Ramos (cell line): ENCODE data around the gene UTF1.
"Not testable (repeated sequence)": the region's sequence is repeated elsewhere in the genome, so short reads cannot be mapped to it uniquely, and the experiment has no call there.

Source experiments
- in situ Hi-C: fragments of 300-500 bp; cut with MboI; formaldehyde crosslinking; loops from one replicate; pipeline ENCODE4 v1.14.3; 2022; ENCODE audit warnings: low sequenced_read_pairs; ENCODE audit not compliant: unreplicated experiment

The UTF1 gene

DNA sequence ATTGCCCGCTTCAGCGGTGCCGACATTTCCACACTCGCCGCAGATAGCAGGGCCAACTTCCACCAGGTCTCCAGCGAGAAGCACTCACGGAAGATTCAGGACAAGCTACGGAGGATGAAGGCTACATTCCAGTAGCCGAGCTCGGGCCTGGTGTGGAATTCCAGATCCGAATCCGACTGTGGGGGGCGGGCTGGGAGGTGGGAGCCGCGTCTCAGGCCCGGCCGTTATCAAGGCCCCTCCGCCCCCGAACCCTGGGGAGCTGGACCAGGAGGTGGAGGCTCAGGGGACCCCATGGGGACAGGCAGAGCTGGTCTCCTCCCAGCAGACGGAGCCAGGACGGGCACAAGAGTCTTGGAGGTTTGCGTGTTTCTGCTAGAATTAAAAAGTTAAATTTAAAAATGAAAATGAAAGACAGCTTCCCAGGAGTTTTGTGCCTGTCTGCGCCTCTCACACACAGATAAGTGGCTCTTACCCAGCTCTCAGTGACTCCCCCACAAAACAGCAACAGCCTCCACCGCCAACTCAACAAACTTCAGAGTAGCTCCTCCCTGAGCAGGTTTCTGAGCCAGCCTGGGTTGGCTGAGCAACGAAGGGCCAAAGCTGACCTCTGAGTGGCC is 5.2 kb upstream of the UTF1 start:
- in situ Hi-C loops: no loop called here

DNA sequence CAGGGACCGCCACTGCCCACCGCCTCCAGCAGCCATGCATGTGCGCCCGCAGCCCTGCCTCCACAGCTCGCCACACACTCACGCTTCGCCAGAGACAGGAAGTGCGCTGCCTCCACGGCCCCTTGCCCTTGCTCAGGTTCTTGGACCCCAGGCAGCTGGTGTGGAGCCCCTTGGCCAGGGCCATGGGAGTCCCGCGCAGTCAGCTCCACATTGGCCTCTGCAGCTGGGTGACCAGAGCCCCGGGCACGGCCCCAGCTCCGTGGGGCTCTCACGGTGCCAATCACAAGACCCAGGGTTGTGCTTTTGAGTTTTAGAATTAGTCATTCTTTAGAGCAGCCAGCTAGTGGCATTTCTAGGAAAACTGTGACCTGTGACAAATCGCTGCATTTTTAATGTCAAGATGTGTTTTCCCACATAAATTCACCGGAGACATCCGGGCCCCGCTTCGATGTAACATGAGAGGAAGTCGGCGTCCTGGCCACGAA is 4.3 kb upstream of the UTF1 start:
- in situ Hi-C loops: no loop called here

DNA sequence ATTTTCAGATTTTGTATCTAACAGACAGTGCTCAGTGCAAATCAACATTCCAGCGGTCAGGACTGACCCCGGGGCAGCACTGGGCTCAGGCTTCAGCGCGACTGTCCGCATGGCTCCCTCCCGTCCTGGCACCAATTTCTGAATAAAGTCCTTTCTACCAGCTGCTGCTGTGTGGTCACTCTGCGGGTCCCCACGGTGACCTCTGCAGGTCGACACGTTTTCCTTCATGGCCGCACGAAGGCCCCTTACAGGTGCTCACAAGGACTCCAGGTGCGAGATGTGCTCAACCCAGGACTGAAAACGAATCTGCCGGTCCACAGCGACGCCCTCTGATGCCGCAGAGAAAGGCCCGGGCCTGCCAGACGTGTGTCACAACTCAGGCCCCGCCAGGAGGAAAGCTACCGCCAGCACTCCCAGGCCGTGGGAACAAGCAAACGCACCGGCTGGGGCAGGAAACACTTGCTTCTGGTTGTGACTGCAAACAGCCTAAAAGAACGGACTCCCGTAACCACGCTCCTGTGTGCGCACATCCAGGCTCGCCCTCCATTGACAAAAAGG is 3.7 kb upstream of the UTF1 start:
- in situ Hi-C loops: no loop called here

DNA sequence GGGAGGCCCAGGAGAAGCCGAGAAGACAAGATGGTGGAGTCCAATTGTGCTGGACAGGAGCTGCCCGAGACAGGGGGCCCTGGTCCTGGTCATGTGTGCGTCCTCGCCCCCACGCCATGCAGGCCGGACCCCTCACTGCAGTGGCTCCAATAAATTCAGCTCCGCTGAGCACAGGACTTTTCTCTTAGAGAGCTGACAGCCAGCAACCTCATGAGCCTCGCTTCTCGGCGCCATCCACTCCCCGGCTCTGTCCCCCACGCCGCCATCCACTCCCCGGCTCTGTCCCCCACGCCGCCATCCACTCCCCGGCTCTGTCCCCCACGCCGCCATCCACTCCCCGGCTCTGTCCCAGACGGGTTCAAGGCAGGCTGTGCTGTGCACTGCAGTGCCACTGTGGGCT is 2.8 kb upstream of the UTF1 start:
- in situ Hi-C loops: no loop called here

DNA sequence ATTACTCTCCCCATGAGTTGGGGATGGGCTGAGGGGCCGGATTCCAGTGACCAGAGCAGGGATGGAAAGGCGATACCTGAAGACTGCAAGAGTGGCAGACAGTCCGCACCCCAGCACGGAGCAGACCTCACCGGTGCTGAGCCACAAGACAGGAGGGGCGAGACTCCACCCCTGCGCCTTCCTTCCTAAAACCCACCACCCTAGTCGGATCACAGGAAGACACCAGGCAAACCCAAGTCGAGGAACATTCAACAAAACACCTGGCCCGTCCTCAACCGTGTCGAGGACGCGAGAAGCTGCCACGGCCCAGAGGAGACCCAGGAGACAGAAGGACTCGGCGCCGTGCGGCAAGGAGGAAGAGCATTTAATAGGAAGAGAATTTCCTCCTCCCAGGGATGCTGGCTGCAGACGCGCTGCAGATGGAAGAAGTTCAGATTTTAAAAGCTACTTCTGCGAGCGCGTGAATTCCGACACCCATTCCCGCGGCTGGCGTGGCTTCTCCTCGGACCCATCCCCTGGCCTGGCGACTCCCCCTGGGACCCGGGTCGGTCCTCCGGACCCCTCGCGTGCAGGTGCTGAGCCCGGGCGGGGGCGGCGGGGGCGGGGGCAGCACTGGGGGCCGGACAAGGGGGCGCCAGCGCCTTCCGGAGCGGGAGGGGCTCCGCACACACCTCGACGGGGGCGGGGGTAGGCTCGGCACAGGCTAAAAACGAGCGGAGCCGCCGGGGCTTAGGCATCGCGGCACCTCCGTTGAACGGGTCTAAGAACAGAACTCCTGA is 563 bp upstream of the UTF1 start:
- in situ Hi-C loops: no loop called here

DNA sequence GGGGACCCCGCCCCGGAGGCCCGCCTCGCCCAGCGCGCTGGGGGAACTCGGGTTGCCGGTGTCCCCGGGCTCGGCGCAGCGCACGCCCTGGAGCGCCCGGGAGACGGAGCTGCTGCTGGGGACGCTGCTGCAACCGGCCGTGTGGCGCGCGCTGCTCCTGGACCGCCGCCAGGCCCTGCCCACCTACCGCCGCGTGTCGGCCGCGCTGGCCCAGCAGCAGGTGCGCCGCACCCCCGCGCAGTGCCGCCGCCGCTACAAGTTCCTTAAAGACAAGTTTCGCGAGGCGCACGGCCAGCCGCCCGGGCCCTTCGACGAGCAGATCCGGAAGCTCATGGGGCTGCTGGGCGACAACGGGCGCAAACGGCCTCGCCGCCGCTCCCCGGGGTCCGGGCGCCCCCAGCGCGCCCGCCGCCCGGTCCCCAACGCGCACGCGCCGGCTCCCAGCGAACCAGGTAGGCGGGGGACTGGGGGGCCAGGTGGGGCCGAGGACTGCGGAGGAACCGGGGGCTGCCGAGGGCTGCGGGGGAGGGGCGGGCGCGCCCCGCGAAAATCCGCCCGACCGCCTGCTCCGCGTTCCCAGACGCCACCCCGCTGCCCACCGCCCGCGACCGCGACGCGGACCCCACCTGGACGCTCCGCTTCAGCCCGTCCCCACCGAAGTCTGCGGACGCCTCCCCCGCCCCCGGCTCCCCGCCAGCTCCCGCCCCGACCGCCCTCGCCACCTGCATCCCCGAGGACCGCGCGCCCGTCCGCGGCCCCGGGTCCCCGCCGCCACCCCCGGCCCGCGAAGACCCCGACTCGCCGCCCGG is 574 bp downstream of the UTF1 start:
- in situ Hi-C loops: no loop called here

DNA sequence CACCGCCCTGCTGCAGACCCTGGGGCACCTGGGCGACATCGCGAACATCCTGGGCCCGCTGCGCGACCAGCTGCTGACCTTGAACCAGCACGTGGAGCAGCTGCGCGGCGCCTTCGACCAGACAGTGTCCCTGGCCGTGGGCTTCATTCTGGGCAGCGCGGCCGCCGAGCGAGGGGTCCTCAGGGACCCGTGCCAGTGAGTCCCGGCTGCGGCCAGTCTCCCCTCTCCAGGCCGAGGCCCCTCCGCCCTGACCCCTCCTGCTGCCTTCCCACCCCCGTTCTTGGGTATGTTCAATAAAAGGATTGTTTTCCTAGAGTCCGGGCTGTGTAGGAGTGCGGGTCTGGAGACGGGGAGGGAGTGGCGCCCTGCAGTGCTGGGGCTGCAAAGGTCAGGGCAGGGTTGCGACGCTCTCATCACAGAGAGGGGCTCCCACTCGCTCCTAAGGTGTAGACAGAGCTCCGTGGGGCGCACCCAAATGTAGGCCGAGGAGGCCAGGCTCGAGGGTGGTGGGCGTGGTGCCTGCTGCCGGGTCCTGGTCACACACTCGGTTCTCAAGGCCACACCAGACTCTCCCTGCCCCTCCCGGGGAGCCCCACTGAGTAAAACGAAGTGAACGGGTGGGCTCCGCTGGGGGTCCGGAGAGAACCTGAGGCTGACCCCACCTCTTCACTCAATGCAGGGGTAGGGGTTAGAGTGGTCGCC is 1.4 kb downstream of the UTF1 start:
- in situ Hi-C loops: no loop called here

DNA sequence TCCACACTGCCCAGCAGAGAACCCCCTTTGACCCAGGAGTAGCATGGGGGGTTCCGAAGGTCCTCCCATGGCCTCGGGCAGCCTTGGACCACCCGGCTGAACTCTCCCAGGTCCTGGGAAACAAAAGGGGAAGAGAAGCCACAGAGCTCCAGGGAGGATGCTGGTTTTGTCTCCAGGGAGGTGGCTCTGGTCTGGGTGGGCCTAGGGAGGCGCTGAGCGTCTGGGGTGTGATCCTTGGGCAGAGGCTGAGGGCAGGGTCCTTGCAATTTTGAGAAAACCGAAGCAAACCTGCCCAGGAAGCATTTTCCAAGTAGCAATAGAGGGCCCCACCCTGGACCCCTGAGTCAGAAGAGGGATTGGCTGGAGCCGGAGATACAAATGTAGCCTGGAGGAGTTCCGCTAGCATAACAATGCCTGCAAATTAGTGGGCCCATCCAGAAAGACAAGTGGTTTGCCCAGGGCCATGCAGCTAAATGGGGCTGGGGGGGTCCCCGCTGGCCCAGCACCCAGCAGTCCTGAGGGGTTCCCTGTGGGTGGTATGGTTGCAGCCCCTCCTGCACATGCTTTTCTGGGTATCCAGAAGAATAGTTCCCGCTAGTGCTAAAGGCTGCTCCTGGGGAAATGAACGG is 2.0 kb downstream of the UTF1 start:
- in situ Hi-C loops: no loop called here

DNA sequence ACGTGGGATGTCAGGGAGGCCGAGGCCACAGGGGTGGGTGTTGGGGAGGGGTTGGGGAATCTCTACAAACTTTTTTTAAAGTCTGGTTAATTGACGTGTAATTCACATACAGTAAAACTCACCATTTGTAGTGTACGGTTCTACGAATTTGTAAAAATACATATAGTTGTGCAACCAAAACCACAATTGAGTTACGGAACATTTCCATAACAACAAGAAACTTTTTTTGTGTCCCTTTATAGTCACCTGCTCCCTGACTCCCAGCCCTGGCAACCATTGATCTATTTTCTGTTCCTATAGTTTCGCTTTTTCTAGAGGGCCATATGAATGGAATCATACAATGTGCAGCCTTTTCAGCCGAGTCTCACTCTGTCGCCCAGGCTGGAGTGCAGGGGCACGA is 4.8 kb downstream of the UTF1 start:
- in situ Hi-C loops: not testable (repeated sequence)

DNA sequence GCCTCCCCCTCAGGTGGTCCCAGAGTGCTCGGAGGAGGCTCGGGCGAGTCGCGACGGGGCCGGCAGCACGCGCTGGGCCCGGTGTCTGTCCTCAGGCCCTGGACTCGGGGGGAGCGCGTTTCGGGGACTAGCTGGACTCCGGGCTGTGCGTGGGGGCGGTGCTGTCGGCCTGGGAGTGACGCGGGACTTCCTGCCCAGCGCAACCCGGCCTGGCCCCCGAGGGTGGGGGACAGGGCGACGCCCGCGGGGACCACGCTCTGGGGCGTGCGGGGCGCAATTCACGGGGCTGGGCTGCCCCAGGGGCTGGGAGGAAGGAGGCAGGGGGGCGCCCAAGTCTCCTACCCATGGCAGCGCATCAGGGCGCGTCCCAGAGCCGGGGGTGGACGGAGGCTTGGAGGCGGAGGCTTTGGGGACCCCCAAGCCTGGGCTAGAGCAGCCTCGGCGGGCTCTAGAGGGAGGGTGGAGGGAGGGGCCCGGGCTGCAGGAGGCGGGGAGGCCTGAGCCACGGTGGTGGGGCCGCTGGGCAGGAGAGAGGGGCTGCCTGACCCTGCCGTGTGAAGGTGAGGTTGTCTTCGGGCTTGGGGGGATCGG is 5.3 kb downstream of the UTF1 start:
- in situ Hi-C loops: no loop called here

DNA sequence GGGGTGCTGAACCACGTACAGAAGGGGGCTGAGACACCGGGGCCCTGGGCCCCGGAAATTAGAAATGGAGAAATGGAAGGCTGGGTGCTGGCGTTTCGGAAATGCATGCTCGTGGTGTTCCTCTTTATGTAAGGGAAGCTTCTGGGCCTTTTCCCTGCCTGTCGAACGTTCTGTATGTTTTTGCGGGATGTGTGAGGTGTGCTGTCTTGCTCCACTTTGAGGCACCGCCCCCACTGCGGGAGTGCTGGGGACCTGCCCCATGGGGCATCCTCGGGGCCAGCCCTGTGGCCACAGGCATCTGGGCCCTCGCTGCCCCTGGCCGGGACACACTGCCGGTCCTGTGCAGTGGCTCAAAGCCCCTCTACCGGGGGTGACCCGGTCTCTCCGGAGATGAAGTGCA is 5.9 kb downstream of the UTF1 start:
- in situ Hi-C loops: no loop called here

DNA sequence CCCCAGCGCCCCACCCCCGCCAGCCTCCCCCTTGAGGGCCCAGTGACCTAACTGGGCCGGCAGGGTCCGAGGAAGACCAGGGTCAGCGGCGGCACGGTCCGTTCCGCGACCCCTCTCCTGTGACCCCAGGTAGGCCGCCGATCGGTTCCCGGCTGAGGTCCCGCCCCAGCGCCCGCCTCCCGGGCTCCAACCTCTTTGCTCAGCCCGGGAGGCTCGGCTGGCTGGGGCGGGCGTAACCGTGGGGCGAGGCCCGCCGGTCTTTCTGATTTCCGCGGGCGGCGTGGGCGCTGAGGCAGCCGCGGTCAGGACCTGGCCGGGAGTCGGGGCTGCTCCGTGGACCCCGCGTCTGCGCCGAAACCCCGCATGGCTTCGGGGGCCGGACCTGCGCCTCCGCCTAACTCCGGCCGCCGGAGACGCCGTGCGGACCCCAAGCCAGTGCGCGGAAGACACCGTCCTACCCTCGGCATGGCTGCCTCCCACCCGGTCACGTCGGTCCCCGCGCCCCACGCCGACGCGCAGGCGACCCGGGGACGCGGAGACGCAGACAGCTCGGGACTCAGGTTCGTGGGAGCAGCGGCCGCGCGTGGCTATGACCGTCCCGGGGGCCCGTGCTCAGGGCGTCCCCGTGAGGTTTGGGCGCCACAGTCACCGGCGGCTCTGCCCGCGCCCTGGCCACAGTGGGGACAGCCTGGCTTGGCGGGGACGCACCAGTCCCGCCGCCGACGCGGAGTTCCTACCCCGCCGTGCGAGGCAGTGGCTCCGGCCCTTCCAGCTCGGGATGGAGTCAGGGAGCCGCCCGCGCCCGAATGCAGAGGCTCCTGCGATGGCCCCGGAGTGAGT is 6.6 kb downstream of the UTF1 start:
- in situ Hi-C loops: no loop called here

DNA sequence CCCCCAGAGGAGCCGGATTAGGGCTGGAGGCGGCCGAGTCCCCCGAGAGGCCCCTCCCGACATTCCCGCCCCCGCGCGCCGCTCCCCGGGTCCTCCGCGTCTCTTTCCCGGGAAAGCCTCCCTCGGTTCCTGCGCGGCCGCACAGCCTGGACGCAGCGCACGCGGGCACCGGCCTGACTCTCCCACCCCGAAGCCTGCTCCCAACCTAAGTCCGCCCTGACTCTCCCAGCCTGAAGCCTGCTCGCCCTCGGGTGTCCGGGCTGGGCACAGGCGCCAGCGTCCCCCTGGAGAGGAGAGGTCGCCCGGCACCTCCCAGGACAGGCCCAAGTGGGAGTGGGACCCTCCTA is 7.2 kb downstream of the UTF1 start:
- in situ Hi-C loops: no loop called here

DNA sequence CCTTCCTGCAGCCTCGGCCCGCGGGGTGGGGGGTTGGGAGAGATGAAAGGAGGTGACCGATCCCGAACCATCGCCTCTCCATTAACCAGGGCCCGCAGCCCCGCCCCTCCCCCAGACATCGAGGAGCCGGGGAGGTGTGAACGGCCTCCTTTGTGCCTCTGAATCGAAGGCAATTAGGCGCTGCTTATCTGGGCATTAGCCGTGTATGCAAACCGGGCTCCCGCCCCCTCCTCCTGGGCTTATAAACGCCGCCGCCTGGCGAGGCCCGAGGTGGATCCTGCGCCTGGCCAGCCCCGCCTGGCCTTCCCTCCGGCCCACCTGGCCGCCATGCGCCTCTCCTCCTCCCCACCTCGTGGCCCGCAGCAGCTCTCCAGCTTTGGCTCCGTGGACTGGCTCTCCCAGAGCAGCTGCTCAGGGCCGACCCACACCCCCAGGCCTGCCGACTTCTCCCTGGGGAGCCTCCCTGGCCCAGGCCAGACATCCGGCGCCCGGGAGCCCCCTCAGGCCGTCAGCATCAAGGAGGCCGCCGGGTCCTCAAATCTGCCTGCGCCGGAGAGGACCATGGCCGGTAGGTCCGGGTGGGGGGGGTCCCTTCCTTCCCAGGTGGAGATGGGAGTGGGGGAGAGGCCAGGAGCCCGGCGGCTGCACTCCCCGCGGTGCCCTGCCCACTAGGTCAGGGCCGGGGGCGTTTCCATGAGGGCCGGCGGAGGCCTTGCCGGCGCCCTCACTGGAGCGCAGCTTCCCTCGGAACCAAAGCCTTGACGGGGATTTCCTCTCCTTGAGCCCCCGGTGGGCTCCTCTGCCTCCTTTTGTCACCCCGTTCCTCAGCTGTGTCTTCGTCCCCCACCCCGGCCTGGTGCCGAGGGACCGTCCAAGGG is 7.8 kb downstream of the UTF1 start, which contains the start of gene VENTX:
VENTX (plus strand) TSS at position 268 of the 878 bp plus-strand sequence; CDS start at position 328, 60 bp downstream.
- in situ Hi-C loops: no loop called here

DNA sequence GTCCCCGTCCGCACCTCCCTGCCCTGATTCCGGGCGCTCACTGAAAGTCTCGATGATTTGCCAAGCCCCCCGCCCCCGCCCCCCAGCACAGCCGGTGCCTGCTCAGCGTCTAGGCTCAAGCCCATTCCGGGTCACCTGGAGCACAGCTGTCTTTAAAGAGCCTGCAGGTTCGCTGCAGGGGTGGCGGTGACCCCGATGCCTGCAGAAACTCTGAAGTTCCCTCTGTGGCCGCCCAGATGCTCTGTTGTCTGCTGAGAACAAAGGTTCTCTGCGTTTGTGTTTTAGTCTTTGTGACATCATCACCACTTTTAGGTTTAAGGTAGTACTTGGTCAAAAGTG is 8.4 kb downstream of the UTF1 start:
- in situ Hi-C loops: no loop called here

DNA sequence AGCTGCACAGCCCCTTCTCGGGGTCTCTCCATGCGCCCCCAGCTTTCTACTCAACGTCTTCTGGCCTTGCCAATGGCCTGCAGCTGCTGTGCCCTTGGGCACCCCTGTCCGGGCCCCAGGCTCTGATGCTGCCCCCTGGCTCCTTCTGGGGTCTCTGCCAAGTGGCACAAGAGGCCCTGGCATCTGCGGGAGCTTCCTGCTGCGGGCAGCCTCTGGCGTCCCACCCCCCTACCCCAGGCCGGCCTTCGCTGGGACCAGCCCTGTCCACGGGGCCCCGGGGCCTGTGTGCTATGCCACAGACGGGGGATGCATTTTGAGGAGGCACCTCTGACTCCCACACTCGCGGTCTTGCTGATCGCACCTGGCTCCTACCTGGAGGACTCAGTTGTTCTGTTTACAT is 10.0 kb downstream of the UTF1 start:
- in situ Hi-C loops: no loop called here

DNA sequence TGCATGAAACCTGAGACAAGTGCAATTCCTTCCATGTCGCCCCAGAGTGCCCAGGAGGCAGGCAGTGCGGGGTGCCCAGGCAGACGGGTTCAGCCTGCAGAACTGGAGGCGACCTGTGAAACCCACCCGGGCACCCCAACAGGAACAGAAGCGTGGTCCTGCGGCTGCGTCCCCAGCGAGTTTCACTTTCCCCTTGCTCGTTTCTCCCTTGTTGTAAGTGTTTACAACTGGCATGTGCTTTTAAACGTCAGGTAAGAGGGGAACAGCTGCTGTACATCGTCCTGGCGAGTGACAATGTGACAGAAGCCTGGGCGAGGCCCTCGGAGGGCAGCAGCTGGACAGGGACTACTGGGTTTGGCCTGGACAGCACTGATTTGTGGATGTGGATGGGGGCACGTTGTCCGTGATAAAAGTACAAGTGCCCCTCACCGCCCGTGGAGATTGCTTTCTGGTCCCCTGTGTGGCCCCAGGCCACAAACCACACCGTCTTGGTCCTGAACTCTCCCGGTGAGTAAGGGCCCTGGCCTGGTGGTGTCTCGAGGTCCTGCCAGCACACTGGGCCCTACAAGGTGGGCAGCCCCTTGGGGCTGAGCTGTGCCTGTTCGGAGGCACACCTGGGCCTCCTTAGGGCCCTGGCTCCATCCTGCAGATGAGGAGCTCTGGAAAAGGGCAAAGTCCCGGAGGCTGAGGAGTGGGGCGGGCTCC is 11.6 kb downstream of the UTF1 start:
- in situ Hi-C loops: no loop called here
